Stimulated activated CD4-positive, alpha-beta T cell treated with anti-CD3 and anti-CD28 coated beads, Interleukin-4, amount 100 ng/mL, for 48 hours (primary cell): ENCODE results near the gene CRADD.
A peak's percentile ranks its signal among the peaks of the same experiment; 100 is the strongest.
"Not testable (repeated sequence)": the region's sequence is repeated elsewhere in the genome, so short reads cannot be mapped to it uniquely, and the experiment has no call there.

Experiments used
- DNase-seq, 2 donors: peaks; one replicate each; pipeline ENCODE4 v3.0.0-alpha.2; 2020; ENCODE audit warnings: low read depth in 2 of 2

The CRADD gene

DNA sequence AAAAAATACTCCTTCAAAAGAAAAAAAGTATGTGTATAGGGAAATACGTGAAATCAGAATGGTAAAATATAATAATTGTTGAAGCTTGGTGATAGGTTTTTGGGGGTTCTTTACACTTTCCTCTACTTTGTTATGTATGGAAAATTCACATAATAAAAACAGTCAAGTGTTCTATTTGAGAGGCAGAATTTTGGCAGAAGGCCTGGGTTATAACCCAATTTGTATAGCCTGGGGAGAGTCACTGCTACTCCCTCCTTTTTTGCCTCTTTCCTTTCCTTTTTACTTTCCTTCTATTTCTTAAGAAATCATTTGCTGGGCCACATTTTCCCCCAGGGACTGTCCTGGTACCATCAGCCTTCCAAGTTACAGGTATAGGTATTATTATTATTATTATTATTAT, 105.7 kb downstream of the CRADD start:
- no peak for DNase-seq

DNA sequence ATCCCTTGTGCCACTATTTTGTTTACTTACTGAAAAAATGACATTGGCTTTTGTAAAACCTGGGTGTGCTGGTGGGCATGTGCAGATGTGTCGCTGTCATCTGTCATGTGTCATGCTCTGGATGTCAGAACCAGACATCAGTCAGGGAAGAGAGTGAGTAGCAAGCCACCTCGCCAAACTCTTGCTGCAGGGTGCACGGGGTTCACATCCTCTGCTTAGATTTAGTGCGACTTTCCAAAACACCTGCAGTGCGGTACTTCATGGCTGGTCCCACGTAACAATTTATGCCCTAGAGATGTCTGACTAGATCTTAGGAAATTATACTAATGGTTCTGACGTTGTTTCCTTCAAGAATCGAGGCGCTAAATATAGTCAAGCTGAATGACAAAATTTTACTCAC, 106.7 kb downstream of the CRADD start:
- no peak for DNase-seq

DNA sequence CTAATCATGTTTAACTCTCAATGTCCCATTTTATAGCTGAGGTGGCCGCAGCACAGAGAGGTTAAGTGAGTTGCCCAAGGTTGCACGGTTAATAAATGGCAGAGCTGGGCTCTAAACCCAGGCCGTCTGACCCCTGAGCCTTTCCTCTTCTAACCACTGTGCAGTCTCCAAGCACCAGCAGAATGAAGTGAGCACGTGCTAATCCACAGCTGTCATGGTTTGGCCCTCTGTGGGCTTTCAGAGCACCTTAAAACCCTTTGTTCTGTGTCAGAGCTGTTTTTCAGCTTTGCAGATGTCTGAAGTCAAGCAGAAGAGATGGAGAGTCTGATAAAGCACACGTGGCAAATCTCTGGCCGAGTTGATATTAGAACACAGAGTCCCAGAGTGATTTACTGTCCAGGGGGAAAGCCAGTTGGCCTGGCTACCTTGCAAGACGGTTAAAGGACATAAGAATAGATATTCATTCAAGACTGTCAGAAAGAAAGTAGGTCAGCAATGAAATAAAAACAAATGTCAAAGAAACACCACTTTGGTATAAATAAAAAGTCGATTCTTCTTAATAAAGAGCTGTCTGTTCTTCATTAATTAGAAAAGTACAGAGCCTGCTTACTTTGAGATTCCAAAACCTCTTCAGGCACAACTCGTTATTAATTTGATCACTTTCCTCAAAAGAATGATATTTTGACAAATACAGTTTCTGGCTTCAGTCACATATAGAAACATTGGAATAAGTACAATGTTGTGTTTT, 107.3 kb downstream of the CRADD start:
- DNase-seq = no peak

DNA sequence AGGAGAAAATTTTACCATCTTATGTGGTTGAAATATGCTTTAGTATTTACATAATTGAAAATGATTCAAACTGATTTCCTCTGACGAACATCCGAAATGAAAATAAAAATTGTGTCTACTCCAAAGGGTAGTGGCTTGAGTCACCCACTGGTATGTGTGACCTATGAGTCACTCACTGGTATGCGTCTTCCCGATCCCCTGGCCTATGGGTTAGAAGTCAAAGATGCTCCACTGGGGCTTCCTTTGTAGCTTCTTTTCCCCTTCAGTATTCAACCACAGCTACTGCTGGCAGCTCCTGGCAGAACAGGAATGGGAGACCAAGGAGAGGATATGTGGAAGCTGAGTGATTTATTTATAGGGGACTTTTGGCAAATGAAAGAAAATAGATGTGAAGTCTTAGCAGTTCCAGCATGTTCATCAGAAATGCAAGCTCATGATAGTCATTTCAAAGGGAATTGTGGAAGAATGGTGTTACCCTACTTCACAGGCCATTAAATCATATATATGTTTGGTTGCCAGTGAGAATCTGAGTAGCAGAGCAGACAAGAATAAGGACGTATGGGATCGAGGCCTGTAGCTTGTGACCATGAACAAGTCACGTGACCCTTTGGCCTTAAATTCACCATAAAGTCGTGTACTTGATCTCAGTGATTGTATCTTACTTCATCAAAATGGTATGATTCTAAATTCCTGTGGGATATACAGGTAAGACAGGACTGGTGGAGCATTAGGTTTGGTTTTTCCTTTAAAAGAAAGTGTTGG, 108.3 kb downstream of the CRADD start:
- peak in 1 of 2 donors; percentile 38 for DNase-seq

DNA sequence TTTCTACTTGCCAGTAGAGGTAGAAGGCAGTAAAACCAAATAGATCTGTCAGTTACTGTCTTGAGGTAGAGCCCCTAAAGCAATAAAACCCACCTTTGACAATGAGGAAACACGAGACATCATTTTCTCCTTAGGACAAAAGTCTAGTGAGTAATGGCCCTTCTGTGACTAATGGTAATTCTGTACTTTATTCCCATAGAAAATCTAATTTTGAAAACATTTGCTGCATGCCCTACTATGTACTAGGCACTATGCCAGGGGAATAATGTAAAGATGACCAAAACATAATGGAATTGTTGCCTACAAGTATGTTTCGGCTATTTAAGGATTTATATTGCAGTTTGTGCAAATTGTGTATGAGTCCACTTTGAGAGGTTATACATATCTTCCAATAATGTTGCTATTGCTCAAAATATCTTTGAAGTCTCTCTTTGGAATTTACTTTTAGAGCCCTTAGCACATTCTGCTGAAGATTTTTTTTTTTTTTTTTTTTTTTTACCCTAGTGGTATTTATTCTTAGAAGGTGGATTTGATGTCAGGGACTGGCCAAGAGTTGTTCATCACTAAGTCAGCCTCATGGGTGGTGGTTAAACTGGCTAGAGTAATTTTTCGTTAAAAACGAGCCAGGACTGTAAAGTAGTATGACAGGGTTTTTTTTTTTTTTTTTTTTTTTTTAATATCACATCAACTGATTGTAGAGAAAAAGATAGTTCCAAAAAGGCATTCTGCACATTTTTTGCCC, 109.7 kb downstream of the CRADD start:
- no peak for DNase-seq

DNA sequence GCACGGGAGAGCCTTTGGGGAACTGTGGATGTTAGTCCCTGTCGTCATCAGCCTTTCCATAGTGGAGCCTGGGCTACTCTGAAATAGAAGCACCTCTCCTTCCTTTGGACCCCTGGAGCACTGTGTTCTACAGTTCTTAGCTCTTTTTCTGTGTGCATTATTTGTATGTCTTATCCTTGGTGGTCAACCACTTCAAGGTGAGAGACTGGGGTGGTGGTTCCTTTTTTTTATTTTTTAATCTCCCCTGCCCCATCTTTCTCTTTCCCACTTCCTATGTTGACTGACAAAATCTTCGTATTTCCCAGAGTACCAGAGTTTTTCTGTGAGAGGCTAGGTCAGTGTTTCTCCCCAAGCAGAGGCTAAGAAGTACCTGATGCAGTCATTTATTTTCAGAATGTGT, 111.7 kb downstream of the CRADD start:
- DNase-seq = no peak

DNA sequence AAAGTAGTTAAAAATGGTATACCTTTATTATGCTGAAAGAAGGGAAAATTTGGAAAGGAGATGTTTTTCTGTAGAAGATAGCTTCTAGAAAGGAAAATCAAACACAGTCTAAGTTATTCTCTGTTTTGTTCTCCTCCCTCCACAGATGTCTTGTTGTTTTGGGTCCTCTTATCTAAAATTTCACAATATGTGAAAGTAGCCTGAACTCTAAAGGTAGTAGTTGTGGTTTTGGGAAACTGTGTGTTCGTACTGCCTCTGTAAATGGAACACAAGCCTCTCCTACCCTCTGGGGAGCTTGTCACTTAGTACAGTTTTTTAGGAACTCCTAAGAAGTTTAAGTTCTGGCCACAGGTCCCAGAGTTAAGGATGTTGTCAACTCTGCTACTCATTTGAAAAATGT, 112.6 kb downstream of the CRADD start:
- no peak for DNase-seq

DNA sequence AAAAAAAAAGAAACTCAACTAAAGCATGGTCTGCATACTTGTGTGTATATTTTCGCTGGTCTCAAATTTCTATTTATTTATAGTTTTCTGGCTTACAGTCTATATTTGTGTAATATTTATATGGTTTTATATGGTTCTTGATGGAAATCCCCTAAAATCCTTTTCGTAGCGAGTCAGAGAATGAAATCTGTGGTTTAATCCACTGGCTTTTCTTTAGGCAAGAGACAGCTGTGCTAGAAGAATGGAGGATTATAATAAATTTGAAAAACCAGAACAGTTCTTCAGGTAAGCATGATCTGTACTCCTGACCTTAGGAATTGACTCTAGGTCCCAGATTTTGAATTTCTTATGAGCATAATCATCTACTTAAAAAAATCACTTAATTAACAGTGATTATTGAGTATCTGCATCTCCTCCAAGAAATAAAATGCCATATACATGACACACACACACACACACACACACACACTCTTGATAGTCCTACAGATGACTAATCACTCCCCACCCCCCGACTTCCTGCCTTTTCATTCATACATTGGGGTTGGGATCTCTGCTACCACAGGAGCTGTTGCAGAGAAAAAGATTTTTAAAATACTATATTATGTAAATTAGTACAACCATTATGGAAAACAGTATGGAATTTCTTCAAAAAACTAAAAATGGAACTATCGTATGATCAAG, 113.4 kb downstream of the CRADD start:
- no peak for DNase-seq

DNA sequence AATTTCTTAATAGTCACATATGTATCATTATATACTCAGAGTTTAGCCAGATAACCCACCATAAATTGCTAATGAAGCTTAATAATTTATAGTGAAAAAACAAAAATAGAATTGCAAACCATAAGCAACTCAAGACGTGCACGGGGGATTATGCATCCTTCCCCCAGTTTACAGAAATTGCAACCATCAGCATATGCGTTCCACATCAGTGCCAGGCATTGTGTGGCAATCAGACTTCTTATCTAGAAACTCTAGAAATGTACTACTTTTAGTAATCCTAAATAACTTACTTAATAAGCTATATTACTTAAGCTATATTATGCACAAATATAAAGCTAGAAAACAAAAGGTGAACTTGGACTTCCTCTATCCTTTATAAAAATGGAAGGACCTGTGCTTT, 115.8 kb downstream of the CRADD start:
- DNase-seq = no peak

DNA sequence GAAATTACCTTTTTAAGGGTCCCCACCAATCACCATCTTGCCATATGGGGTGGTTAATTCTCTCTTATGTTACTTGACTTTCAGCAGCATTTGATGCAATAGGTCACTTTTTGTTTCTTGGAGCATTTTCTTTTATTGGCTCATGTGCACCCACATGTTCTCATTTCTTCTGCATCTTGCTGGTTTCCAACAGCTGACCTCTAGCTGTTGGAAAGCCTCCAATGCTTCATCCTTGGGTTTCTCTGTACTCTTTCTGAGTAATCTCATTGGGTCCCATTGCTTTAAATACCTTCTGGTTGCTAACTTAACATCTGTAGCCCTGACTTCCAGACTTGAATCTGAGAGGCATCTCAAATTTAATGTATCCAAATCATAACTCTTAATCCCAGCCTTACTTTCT, 116.8 kb downstream of the CRADD start:
- DNase-seq = no peak

DNA sequence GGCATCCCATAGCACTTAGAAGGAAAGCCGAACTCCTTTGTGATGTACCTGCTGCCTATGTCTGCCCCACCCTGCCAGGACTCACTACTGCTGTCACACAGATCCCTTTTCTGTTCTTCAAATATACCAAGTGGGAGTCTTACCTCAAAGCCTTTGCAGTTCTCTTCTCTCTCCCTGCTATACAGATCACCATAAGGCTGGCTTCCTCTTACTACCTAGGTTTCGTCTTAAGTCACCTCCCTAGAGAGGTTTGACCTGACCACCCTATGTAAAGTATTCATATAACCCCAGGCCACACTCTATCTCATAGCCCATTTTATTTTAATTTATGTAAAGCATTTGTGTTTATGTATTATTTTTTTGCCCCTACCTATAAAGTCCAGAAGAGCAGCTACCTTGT, 117.6 kb downstream of the CRADD start:
- DNase-seq = no peak

DNA sequence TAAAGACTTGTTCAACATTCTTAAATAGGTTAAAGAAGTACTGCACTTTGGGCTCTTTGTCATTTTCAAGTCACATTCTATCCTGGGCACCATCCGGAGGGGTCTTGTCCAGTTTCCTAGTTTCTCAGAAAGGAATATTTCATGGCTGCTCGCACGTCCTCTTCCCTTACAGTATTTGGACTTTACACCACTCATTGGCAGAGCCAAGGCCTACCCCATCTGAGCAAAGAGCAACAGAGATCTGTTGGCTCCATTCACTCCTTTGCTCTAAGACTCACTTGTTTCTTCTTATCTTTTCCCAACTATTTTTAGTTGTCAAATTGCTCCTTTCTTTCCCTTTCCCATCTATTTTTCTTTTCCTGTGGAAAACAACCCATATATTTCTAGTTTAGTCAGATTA, 118.2 kb downstream of the CRADD start:
- no peak for DNase-seq

DNA sequence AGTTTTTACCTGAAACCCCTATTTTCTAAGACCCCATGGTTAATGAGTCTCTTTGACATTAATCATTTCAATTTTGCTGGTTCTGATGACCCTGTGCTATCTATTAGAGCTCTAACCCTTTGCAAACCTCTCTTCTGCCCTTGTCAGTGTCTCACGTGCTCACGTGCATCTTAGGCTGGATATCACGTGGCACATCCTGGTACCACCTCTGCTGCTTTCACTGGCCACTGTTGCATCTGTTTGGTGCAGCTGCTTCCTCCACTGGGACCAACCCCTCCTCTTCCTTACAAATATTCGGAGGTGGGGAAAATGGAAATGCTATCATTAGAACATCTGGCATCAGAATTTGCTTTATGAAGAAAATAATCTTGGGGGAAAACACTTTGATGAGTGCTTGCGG, 119.6 kb downstream of the CRADD start:
- no peak for DNase-seq

DNA sequence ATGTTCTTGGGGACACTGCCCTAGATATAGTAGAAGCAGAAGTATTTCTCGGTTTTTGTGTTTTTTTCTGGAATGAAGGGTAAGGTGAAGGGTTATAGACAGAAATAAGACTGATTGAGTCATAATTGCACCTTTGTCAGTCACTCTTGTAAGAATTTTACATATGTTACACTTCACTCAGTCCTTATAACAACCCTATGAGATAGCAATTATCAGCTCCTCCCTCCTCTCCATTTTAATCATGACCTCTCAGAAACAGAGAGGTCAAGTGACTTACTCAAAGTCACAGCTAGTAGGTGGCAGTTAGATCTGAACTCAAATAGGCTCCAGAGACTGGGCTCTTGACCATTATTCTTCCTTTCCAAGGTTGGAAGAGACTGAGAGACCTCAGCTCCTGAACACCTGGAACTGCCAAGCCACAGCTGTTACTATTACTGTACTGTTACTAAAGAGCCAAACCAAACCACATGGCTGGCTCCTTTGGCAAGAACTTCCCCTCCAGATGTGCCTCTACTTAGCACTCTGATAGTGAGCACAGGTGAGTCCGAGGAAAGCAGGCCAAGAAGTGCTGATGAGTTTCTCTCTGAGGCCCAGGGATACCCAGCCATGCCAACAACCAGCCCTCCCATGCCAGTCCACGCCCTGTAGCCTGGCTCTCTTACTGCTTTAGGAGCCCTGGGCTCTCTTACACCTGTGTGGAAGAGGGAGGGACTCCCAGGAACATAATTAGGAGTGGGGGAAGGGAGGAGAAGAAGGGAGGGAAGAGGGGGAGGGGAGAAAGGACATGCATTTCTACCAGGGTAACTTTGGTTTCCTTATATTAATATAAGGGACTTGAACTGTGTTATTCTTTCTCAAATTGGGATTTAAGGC, 121.3 kb downstream of the CRADD start:
- no peak for DNase-seq

DNA sequence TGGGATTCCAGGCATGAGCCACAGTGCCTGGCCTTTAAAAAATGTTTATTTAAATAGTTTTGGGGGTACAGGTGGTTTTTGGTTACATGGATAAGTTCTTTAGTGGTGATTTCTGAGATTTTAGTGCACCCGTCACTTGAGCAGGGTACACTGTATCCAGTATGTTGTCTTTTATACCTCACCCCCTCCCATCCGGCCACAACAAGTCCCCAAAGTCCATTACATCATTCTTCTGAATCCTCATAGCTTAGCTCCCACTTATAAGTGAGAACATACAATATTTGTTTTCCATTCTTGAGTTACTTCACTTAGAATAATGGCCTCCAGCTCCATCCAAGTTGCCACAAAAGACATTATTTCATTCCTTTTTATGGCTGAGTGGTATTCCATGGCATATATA, 124.5 kb downstream of the CRADD start:
- DNase-seq = not testable (repeated sequence)

DNA sequence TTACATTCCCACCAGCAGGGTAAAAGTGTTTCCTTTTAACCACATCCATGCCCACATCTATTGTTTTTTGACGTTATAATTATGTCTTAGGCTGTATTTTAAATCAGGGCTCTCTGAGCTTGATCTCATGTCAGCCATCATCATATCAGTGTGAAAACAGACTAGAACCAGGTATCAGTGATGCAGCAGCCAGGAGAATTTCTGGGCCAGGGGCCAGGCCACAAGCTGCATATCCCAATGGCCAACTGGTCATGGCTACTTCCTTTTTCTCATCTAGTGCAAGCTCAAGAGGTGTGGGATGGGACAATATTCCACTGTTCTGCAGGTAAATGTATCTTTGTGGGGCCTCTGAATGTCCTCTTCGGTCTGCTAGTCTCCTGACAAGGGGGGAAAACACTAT, 125.1 kb downstream of the CRADD start:
- DNase-seq = no peak

DNA sequence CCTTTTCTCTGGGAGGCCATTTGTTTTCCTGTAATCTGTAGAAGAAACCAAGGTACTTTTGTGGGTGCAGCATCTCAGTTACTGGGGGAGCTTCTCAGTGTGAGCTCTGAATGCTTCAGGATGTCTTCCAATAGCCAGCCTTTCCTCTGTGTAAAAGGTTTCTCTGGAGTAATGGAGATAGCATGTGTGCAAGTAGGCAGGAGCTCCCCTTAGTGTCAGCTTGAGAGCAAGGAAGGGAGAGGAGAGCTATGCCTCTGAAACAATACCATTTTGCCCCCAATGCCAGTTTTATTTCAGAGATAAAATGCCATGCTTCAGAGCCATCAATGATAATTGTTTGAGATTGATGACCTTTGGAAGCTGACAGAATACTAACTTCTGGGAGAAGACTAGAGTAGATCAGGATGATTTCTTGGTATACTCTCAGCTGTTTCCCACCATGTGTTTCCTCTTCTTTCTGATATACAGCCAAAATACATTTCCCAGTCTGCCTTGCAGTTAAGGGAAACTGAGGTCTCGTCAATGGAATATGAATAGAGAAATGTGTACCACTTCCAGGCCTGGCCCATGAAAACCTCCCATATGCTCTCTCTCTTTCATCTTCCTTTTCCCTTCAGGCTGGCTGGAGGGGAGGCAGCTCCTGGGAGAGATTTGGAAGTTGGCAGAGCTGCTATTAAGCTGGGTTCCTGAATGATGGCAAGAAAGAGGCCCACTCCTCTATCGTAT, 125.7 kb downstream of the CRADD start:
- DNase-seq = no peak

DNA sequence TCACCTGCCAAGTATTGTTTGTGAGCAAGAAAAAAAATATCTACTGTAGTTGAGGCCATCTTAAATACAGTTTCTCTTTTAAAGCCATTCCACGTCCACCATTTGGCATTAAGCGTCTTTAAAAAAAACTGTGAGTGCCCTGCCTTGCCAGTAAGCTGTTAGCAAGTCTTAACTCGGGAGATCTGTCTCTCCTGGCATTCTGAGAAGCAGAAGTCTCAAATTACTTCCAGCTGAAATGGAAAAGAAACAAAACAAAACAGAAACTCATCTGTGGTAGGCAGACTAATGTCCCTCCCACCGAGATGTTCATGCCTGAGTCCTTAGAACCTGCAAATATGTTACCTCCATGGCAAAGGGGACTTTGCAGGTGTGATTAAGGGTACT, 126.2 kb downstream of the CRADD start:
- DNase-seq = no peak

DNA sequence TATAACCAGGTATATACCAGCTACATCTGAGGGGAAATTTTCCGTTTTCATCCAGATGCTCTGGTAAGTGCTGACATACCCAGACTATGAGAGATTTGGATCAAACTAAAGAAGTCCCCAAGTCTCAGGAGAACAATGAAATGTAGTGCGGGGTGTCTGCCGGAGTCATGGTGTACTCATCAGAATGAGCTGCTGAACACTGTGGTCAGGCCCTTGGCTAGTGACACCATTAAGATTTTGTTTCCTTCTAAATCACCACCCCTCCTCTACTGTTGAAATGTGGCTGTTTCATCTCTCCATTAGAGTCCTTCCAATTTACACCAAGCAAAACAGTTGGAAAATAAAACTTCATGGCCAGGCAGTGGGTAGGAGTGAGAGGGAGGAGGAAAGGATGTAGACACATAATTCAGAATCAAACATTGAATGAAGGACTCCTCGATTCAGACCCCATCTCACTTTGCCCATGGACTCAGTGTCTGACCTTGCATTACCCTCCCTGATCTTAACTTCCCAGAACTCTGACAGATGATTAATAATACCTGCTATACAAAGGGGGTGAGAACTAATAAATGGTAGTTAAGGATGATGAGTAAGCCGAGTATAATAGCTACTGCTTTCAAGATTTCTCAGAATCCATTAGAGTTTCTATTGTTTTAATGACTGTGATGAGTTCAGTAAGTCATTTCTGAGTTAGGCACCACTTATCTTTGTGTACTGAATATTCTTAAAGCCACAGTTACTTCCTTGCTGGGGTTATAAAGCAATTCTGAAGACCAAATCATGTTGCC, 127.4 kb downstream of the CRADD start:
- no peak for DNase-seq

DNA sequence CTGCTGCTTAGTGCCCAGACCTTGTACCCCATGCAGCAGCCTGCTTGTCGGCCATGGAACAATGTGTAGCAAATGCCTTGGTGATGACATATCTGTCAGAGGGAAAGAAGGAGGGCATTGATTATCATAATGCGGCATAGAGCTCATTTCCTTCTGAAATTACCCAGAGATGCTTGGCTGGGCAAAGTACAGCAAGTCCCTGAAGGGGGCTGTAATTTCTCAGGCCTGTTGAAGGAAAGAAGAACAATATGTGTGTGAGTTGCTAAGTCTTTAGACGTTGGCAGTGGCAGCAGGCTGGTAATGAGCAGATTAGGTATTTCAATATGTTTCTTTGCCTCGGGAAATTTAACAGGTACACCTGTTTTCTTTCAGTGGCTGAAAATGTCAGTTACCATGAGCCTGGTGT, 128.6 kb downstream of the CRADD start:
- DNase-seq = no peak
